ENCODE data around the gene HMBS.
"Not testable (repeated sequence)": the region's sequence is repeated elsewhere in the genome, so short reads cannot be mapped to it uniquely, and the experiment has no call there.

The HMBS gene

GRCh38 chr11:119103161-119103664 lies 18.5 kb downstream of the HMBS start:
- DNase-seq, result not testable (repeated sequence)

- peak; percentile 84 for DNase-seq
Measured at GRCh38 chr11:119103793-119104192, 19.1 kb downstream of the HMBS start.

GRCh38 chr11:119106564-119107537 lies 22.2 kb downstream of the HMBS start, which contains the start of gene C2CD2L:
TSS of gene C2CD2L (plus strand) at chr11:119107344. CDS start at chr11:119107742, 398 bp downstream.
- DNase-seq, result peak; percentile 66

GRCh38 chr11:119107538-119108145 lies 23.0 kb downstream of the HMBS start:
- no peak for DNase-seq

GRCh38 chr11:119108146-119108856 lies 23.6 kb downstream of the HMBS start:
- DNase-seq, result no peak

- no peak for DNase-seq
Measured at GRCh38 chr11:119108857-119109221, 24.2 kb downstream of the HMBS start.

- no peak for DNase-seq
Measured at GRCh38 chr11:119109843-119110242, 25.2 kb downstream of the HMBS start.

- no peak for DNase-seq
Measured at GRCh38 chr11:119110439-119110838, 25.8 kb downstream of the HMBS start.

GRCh38 chr11:119111361-119111925 lies 26.8 kb downstream of the HMBS start:
- no peak for DNase-seq

- DNase-seq, result no peak
Measured at GRCh38 chr11:119112314-119113020, 27.8 kb downstream of the HMBS start.

GRCh38 chr11:119113716-119114115 lies 29.0 kb downstream of the HMBS start:
- DNase-seq, result no peak

GRCh38 chr11:119114351-119114750 lies 29.7 kb downstream of the HMBS start:
- DNase-seq, result no peak

GRCh38 chr11:119115484-119116234 lies 31.0 kb downstream of the HMBS start:
- DNase-seq, result no peak

GRCh38 chr11:119116235-119116594 lies 31.5 kb downstream of the HMBS start:
- no peak for DNase-seq

- DNase-seq, result no peak
Measured at GRCh38 chr11:119116601-119117000, 31.9 kb downstream of the HMBS start.

GRCh38 chr11:119117004-119117706 lies 32.5 kb downstream of the HMBS start:
- no peak for DNase-seq

- no peak for DNase-seq
Measured at GRCh38 chr11:119118227-119118626, 33.5 kb downstream of the HMBS start.

- DNase-seq, result no peak
Measured at GRCh38 chr11:119118946-119119345, 34.3 kb downstream of the HMBS start.

GRCh38 chr11:119120639-119121007 lies 35.9 kb downstream of the HMBS start:
- peak; percentile 36 for DNase-seq

GRCh38 chr11:119121008-119121810 lies 36.5 kb downstream of the HMBS start, which contains the start of gene HINFP:
TSS of gene HINFP (plus strand) at chr11:119121580. CDS start at chr11:119126945, 5,365 bp downstream.
- DNase-seq, result peak; percentile 95
